Right lobe of liver (tissue), 6 donors: ENCODE measurements around the gene TPM1. TPM values are rescaled to one million over a fixed set of nuclear protein-coding genes. Genes with fewer than 3 reads are reported as not detected.

Experiments
- ATAC-seq, 4 donors: fragments of 200-7000 bp; cut with Tn5 transposase; one replicate each; pipeline ENCODE4 v1.9.1; 2020; ENCODE audit warnings: mild to moderate bottlenecking in 4 of 4, moderate library complexity in 4 of 4
- DNase-seq, 3 donors: peaks; one replicate each; pipeline ENCODE4 v3.0.0-alpha.2; 2020
- H3K27ac ChIP-seq, 3 donors: fragments of 200-600 bp; one replicate each; pipeline ENCODE4 v1.8.0; 2022
- H3K27me3 ChIP-seq, 2 donors: fragments of 200-600 bp; one replicate each; pipeline ENCODE4 v1.8.0; 2022
- H3K36me3 ChIP-seq, 4 donors: fragments of 200-600 bp; sonication (generic) in 1 of 4; one replicate each; pipeline versions ENCODE4 v1.5.1 to v1.8.0; 2017 to 2022; ENCODE audit warnings: control low read depth in 1 of 4
- H3K4me1 ChIP-seq, 4 donors: fragments of 200-600 bp; sonication (generic) in 1 of 4; one replicate each; pipeline versions ENCODE4 v1.5.1 to v1.8.0; 2017 to 2022; ENCODE audit warnings: control low read depth in 1 of 4
- H3K4me3 ChIP-seq, 3 donors: fragments of 200-600 bp; one replicate each; pipeline ENCODE4 v1.8.0; 2022
- H3K9me3 ChIP-seq, 4 donors: fragments of 200-600 bp; sonication (generic) in 1 of 4; one replicate each; pipeline versions ENCODE4 v1.5.1 to v1.8.0; 2017 to 2022; ENCODE audit warnings: control low read depth in 1 of 4
- POLR2A ChIP-seq: fragments of 450-650 bp; IDR thresholded peaks from one replicate; pipeline ENCODE4 v1.6.1; 2017; ENCODE audit warnings: antibody characterized with exemption, mild to moderate bottlenecking
- WGBS: methylation state at CpG from one replicate; pipeline ENCODE4 v1.1.6; 2018; ENCODE audit warnings: low coverage, low lambda C conversion rate; ENCODE audit not compliant: insufficient coverage; ENCODE audit errors: missing lambda C conversion rate; 5-methylcytosine and 5-hydroxymethylcytosine counted together
- intact Hi-C, 2 donors: fragments of 100-400 bp; cut with DNase I; formaldehyde crosslinking; loops; one replicate each; pipeline versions ENCODE4 v1.11.2 to v1.14.1; 2022
- total RNA-seq, 6 experiments: library from RNA; depleted of rRNA in 2 of 6; stranded (reverse); fragments of >200 nt in 2 of 6; fragmentation: NEBNext Ultra II Directional in 3 of 6; extraction: Animal tissue kit (Norgen Biotek cat#: 25700) in 3 of 6; gene quantifications; one replicate each; pipeline versions ENCODE4 v1.1.0 to v1.2.4, GENCODE V29; 2016 to 2023
- TF ChIP-seq, protein P1 (sequence below), 4 donors: fragments of 200-600 bp in 3 of 4; fragments of 450-650 bp in 1 of 4; IDR thresholded peaks; one replicate each; pipeline versions ENCODE4 v1.5.1 to v1.8.0; 2016 to 2022; ENCODE audit warnings: antibody characterized with exemption in 4 of 4, mild to moderate bottlenecking in 2 of 4
- donor health status: DM: no; HTN: yes; CAD: no.
- donor health status: DM: no; HTN: no; CAD: no.
- donor health status: DM: no; HTN: no; CAD: no.
- donor health status: DM: no; HTN: yes; CAD: no.
- donor health status: DM: no; HTN: yes; CAD: no.

Gene TPM1
- total RNA-seq, 6 experiments from 2014 or later: 44.3 to 180 (median 91.6) TPM

DNA sequence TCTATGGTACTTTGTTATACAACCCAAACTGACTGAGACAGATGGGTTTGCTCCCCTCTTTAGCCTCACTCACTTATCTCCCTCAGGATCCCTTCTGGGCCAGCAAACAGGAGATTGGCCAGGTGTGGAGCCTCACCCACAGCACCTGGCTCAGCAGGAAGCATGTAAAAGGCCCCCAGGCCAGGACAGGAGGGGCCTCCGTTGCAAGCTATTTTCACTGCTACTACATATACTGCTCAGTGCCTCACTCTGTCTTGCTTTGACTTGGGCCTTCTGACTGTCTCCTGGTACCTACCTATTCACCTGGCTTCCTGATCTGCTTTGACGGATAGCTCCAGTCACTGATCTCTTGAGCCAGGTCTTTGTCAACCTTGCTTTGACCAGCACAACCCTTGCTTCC lies 20.4 kb upstream of the TPM1 start:
- no peaks in the 10 kb centered on the region for H3K4me1 ChIP-seq
- WGBS: no CpG with 5 or more reads among the region's 2 CpGs
- no peak for ATAC-seq

DNA sequence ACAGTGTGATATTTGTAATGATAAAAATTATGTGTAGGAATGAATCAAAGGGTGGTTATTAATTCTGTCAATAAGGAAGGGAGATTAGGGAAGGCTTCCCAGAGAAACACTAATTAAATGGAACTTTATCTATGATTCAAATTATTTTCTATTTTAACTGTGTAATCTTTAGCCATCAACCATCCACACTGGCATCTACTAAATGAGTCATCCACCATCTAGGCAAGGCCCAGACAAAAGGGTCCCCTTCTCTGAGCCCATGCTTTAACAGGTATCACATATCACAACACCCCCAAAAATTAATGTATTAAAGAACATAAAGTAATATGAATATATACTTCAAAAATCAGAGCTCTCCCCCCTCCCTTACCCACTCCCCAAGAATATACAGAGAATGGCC lies 19.9 kb upstream of the TPM1 start:
- DNase-seq (no peak), ATAC-seq (no peak)

More for the DNA sequence above, 20.4 kb upstream of the TPM1 start:
- Histone ChIP-seq H3K9me3 (no peaks in the 10 kb centered on the region), H3K27ac (no peak overlapping the region), H3K27me3 (no peaks in the 10 kb centered on the region), H3K4me3 (no peak overlapping the region), H3K36me3 (no peaks in the 10 kb centered on the region)
- DNase-seq: no peak
- intact Hi-C loops: no loop called here
- TF ChIP-seq, protein P1, sequence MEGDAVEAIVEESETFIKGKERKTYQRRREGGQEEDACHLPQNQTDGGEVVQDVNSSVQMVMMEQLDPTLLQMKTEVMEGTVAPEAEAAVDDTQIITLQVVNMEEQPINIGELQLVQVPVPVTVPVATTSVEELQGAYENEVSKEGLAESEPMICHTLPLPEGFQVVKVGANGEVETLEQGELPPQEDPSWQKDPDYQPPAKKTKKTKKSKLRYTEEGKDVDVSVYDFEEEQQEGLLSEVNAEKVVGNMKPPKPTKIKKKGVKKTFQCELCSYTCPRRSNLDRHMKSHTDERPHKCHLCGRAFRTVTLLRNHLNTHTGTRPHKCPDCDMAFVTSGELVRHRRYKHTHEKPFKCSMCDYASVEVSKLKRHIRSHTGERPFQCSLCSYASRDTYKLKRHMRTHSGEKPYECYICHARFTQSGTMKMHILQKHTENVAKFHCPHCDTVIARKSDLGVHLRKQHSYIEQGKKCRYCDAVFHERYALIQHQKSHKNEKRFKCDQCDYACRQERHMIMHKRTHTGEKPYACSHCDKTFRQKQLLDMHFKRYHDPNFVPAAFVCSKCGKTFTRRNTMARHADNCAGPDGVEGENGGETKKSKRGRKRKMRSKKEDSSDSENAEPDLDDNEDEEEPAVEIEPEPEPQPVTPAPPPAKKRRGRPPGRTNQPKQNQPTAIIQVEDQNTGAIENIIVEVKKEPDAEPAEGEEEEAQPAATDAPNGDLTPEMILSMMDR (IDR thresholded peaks at IDR 0.05): no peak
- no peak for TF ChIP-seq POLR2A

DNA sequence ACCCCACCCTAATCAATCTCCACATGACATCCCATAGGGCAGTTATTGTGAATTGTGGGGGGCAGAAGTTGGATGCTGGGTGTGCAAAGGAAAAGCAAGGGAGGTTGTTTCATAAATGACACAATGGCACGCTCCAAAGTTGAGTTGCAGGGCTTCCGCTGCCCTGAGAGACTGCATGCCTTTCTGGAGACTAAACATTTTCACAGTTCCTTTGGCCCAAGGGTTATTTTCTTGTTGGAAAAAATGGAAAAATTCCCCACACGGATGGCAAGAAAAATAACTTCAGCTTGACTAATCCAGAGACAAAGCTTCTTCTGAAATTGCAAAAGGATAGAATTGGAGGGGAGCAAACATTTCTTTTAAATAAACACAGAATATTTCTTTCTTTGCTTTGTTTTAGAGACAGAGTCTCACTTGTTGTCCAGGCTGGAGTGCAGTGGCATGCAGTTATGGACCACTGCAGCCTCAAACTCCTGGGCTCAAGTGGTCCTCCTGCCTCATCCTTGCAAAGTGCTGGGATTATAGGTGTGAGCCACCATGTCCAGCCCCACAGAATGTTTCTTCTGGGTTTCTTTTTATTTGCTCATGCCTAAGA lies 19.1 kb upstream of the TPM1 start:
- Histone ChIP-seq H3K36me3 (no peaks in the 10 kb centered on the region), H3K27me3 (no peaks in the 10 kb centered on the region), H3K4me1 (no peaks in the 10 kb centered on the region), H3K9me3 (no peaks in the 10 kb centered on the region), H3K4me3 (no peak overlapping the region), H3K27ac (no peak overlapping the region)
- DNase-seq: no peak
- intact Hi-C loops: no loop called here
- WGBS: 73% methylated on average over 3 of the region's 3 CpGs
- ATAC-seq: no peak
- TF ChIP-seq, protein P1 (IDR thresholded peaks at IDR 0.05): no peak
- no peak for TF ChIP-seq POLR2A

More for the DNA sequence above, 19.9 kb upstream of the TPM1 start:
- H3K27me3 ChIP-seq: no peaks in the 10 kb centered on the region
- no peak overlapping the region for H3K27ac ChIP-seq
- H3K4me3 ChIP-seq: no peak overlapping the region
- H3K4me1 ChIP-seq: no peaks in the 10 kb centered on the region
- no peak for TF ChIP-seq POLR2A
- intact Hi-C loops: no loop called here
- H3K9me3 ChIP-seq: no peaks in the 10 kb centered on the region
- no peaks in the 10 kb centered on the region for H3K36me3 ChIP-seq

DNA sequence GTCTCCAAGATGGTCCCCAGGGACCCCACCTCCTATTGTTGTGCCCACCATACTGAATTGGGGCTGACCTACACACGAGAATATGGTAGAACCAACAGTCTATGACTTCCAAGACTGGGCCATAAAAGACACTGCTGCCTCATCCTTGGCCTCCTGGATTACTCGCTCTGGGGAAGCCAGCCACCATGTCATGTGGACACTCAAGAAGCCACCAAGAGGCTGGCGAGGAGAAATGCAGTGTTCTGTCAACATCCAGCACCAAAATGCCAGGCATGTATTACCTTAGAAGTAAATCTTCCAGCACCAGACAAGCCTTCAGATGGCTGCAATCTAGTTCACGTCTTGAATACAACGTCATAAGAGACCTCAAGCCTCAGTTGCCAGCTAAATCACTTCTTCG lies 17.1 kb upstream of the TPM1 start:
- H3K27me3 ChIP-seq: no peaks in the 10 kb centered on the region
- ATAC-seq: no peak
- H3K36me3 ChIP-seq: no peaks in the 10 kb centered on the region
- no peak for DNase-seq
- intact Hi-C loops: no loop called here
- 78% methylated on average over 5 of the region's 6 CpGs for WGBS
- TF ChIP-seq, protein P1 (IDR thresholded peaks at IDR 0.05): no peak
- no peak for TF ChIP-seq POLR2A
- H3K9me3 ChIP-seq: no peaks in the 10 kb centered on the region
- no peak overlapping the region for H3K27ac ChIP-seq
- H3K4me3 ChIP-seq: no peak overlapping the region
- H3K4me1 ChIP-seq: no peaks in the 10 kb centered on the region

DNA sequence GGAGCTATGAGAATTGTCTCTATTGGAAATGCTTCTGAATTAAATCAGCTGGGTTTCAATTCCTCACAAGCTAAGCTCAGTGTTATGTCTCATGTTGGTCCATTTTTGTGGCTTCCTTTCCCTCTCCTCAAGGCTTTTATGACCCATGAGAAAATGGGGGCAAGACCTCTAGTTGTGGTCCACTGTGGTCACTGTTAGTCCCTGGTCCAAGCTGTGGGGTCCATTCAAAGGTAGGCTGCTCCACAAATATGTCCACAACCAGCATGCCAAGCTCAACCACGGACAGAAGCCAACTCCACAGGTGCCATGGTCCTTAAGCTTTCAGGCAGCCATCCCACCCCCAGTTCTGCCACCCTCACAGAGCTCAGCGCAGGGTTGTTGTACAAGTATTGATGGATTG lies 14.9 kb upstream of the TPM1 start:
- 83% methylated on average over 1 of the region's 2 CpGs for WGBS
- no peaks in the 10 kb centered on the region for H3K36me3 ChIP-seq
- H3K4me3 ChIP-seq: no peak overlapping the region
- DNase-seq: no peak
- H3K9me3 ChIP-seq: no peaks in the 10 kb centered on the region
- no peaks in the 10 kb centered on the region for H3K4me1 ChIP-seq
- no peaks in the 10 kb centered on the region for H3K27me3 ChIP-seq
- TF ChIP-seq POLR2A: no peak
- TF ChIP-seq, protein P1 (IDR thresholded peaks at IDR 0.05): no peak
- no peak overlapping the region for H3K27ac ChIP-seq
- intact Hi-C loops: no loop called here
- no peak for ATAC-seq
